Lower lobe of right lung (tissue), 2 donors: ENCODE results near the gene RNF207. TPM values are rescaled to one million over a fixed set of nuclear protein-coding genes. Genes with fewer than 3 reads are reported as not detected.

Experiments
- ATAC-seq, 2 donors: fragments of 200-7000 bp; cut with Tn5 transposase; one replicate each; pipeline ENCODE4 v1.9.1; 2020 to 2022; ENCODE audit warnings: mild to moderate bottlenecking in 2 of 2, moderate library complexity in 2 of 2
- DNase-seq: peaks from one replicate; pipeline ENCODE4 v3.0.0-alpha.2; 2020
- H3K27ac ChIP-seq: fragments of 200-600 bp; one replicate; pipeline ENCODE4 v1.8.0; 2022
- H3K27me3 ChIP-seq: fragments of 200-600 bp; one replicate; pipeline ENCODE4 v1.8.0; 2022; ENCODE audit warnings: low read depth
- H3K36me3 ChIP-seq: fragments of 200-600 bp; one replicate; pipeline ENCODE4 v1.8.0; 2022; ENCODE audit warnings: mild to moderate bottlenecking
- H3K4me1 ChIP-seq: fragments of 200-600 bp; one replicate; pipeline ENCODE4 v1.8.0; 2022
- H3K4me3 ChIP-seq: fragments of 200-600 bp; one replicate; pipeline ENCODE4 v1.8.0; 2022; ENCODE audit warnings: mild to moderate bottlenecking
- H3K9me3 ChIP-seq: fragments of 200-600 bp; one replicate; pipeline ENCODE4 v1.8.0; 2022
- CTCF ChIP-seq: fragments of 200-600 bp; IDR thresholded peaks from one replicate; pipeline ENCODE4 v1.8.0; 2022; ENCODE audit warnings: antibody characterized with exemption, mild to moderate bottlenecking
- intact Hi-C: fragments of 100-400 bp; cut with DNase I; formaldehyde crosslinking; loops from one replicate; pipeline ENCODE4 v1.11.0; 2022
- total RNA-seq: library from RNA; stranded (reverse); fragmentation: NEBNext Ultra II Directional; extraction: Animal tissue kit (Norgen Biotek cat#: 25700); gene quantifications from one replicate; pipeline ENCODE4 v1.2.1, GENCODE V29; 2021
- donor health status: DM: no; HTN: yes; CAD: no; lungs with severe emphysema.

Gene RNF207
- total RNA-seq, 1 donor from 2014 or later: 14.0 TPM

- no peak overlapping the region for H3K27ac ChIP-seq
- H3K36me3 ChIP-seq: no peaks in the 10 kb centered on the region
- no peak overlapping the region for H3K4me3 ChIP-seq
- TF ChIP-seq CTCF: no peak
- H3K27me3 ChIP-seq: peaks cover 46% of the 10 kb centered on the region
- intact Hi-C loops: no loop called here
- DNase-seq (no peak), ATAC-seq (no peak)
- no peaks in the 10 kb centered on the region for H3K9me3 ChIP-seq
- H3K4me1 ChIP-seq: peaks cover 5% of the 10 kb centered on the region
Measured at GRCh38 chr1:6166221-6166620, 39.7 kb upstream of the RNF207 start.

GRCh38 chr1:6166655-6167390, 39.1 kb upstream of the RNF207 start:
- DNase-seq (peak; percentile 30), ATAC-seq (no peak)
- Histone ChIP-seq H3K4me3 (no peak overlapping the region), H3K4me1 (peaks cover 5% of the 10 kb centered on the region), H3K9me3 (no peaks in the 10 kb centered on the region), H3K27me3 (peaks cover 46% of the 10 kb centered on the region), H3K27ac (no peak overlapping the region), H3K36me3 (no peaks in the 10 kb centered on the region)
- intact Hi-C loops: no loop called here
- no peak for TF ChIP-seq CTCF

- H3K9me3 ChIP-seq: no peaks in the 10 kb centered on the region
- intact Hi-C loops: no loop called here
Measured at GRCh38 chr1:6167391-6168303, 38.3 kb upstream of the RNF207 start.

GRCh38 chr1:6168947-6169586, 36.9 kb upstream of the RNF207 start:
- no peak for TF ChIP-seq CTCF
- Histone ChIP-seq H3K4me3 (no peak overlapping the region), H3K27me3 (peaks cover 58% of the 10 kb centered on the region), H3K36me3 (no peaks in the 10 kb centered on the region), H3K27ac (no peak overlapping the region), H3K4me1 (peaks cover 5% of the 10 kb centered on the region), H3K9me3 (no peaks in the 10 kb centered on the region)
- DNase-seq (peak; percentile 30), ATAC-seq (no peak)
- intact Hi-C loops: no loop called here

More at GRCh38 chr1:6167391-6168303, 38.3 kb upstream of the RNF207 start:
- TF ChIP-seq CTCF: no peak
- H3K36me3 ChIP-seq: no peaks in the 10 kb centered on the region
- peaks cover 53% of the 10 kb centered on the region for H3K27me3 ChIP-seq
- peaks cover 5% of the 10 kb centered on the region for H3K4me1 ChIP-seq
- ATAC-seq (no peak), DNase-seq (peak; percentile 19)
- no peak overlapping the region for H3K27ac ChIP-seq
- no peak overlapping the region for H3K4me3 ChIP-seq

GRCh38 chr1:6170116-6170741, 35.7 kb upstream of the RNF207 start:
- intact Hi-C loops: no loop called here
- Histone ChIP-seq H3K4me1 (peaks cover 5% of the 10 kb centered on the region), H3K9me3 (no peaks in the 10 kb centered on the region), H3K36me3 (no peaks in the 10 kb centered on the region), H3K4me3 (no peak overlapping the region), H3K27ac (no peak overlapping the region), H3K27me3 (peaks cover 52% of the 10 kb centered on the region)
- no peak for ATAC-seq
- no peak for DNase-seq
- no peak for TF ChIP-seq CTCF
